GM15510 (cell line): ENCODE results near the gene OR6Y1.

Source experiments
- POLR2A ChIP-seq: IDR thresholded peaks from 3 replicates; pipeline ENCODE4 v1.6.1; 2011; ENCODE audit warnings: borderline replicate concordance; ENCODE audit not compliant: insufficient read length; ENCODE audit errors: extremely low read depth

Gene OR6Y1

DNA sequence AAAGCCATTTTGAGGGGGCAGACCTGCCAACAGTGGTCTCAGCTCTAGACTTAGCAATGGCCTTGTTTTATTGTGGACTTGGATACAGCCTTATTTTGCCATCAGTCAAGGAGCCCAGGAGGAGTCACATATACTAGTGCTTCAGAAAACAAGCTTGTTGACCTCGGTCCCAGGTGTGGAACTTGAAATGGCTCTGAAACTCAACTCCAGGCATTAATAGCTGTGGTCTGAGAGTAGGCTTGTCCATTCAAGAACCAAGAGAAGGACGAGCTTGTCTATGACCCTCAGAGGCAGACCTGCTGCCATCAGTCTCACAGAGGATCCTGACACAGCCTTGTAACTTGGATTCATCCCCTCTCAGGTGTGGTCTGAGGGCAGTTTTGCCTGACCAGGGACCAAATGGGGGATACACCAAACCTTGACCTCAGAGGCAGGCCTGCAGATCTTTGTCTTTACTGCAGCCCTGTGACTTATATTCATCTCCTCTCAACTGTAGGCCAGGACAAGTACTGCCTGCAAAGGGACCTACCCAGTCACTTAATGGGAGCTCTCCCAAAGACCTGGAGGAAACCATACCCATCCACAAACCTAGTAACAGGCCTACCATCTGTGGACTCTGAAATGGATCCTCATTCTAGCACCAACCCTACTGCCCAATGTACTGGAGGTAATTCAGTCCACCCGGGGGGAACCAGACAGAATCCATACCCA lies 33.1 kb downstream of the OR6Y1 start:
- TF ChIP-seq POLR2A = no peak

DNA sequence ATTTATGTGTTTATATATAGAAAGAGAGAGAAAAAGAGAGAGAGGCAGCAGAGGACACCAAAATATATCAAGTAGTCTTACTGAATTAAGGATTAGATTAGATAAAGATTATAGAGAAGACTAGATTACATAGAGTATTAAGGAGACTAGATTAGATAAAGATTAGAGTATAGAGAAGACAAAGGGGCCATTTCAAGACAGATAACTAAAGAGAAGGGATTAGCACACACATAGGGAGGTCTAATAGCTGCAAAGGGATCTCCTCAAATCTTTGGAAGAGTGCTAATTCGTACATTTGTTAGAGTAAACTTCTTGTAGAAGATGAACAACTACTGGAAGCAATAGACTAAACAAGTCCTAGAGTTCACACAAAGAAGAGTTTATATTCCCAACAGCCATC lies 34.2 kb downstream of the OR6Y1 start:
- no peak for TF ChIP-seq POLR2A

DNA sequence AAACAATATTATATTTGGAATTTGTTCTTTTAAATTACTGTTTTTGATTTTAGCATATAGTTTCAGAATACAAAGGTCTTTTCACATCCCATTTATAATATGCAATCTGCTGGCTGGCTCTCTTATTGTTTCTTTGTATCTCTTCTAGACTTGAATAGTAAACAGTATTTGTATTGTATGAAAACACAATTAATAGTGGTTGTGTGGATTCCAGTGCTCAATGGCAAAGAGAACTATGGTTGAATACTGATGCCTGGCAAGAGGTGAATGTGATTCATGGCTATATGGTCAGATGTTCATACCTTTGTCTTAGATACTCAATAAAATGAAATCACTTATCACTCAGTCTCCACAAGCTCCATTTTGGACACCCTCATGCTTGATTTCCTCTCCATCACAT lies 37.2 kb downstream of the OR6Y1 start:
- TF ChIP-seq POLR2A = no peak

DNA sequence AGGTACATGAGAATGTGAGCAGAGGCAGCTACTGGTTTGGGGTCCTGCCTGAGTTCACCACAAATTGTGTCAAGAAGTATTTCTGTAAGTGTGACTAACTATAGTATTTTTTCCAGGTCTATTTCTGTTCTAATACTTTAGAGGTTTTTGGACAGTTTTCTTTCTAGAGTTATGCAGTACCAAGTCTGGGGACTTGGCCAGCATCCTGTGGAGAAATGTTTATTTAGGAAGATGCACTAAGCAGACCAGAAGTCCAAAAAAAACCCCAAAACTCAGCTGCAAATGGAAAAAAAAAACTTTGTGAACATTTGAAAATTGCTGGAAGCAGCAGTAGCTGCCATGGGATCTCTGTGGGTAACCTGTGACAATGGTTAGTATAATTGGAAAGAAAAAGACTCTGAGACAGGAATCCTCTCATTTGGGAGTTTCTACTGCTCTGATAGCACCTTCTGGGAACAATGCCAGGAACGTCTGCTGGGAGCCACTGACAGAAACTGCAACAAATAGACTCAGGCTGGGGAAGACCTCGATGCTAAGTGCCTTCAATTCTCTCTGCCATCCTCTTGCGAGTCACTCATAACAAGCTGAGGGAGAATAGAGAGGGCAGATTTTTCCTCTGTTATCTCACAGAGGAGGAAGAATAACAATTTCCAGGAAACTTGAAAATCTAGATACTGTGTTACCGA lies 44.6 kb downstream of the OR6Y1 start:
- TF ChIP-seq POLR2A = no peak

DNA sequence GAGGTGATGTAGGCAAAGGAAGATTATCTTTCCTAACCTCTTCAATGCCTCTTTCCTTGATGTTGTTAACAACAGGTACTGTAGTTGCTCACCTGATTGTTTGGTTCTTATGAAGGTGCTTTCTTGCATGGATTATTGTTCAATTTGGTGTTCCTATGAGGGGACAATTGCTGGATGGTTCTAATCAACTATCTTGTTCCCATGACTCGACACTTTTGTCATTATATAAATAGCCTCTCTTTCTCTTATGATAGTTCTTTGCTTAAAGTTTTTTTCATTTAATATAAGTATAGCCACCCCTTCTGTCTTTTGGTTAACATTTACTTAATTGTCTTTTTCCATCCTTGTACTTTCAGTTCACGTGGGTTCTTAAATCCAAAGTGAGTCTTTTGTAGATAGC lies 46.7 kb downstream of the OR6Y1 start:
- TF ChIP-seq POLR2A = no peak

DNA sequence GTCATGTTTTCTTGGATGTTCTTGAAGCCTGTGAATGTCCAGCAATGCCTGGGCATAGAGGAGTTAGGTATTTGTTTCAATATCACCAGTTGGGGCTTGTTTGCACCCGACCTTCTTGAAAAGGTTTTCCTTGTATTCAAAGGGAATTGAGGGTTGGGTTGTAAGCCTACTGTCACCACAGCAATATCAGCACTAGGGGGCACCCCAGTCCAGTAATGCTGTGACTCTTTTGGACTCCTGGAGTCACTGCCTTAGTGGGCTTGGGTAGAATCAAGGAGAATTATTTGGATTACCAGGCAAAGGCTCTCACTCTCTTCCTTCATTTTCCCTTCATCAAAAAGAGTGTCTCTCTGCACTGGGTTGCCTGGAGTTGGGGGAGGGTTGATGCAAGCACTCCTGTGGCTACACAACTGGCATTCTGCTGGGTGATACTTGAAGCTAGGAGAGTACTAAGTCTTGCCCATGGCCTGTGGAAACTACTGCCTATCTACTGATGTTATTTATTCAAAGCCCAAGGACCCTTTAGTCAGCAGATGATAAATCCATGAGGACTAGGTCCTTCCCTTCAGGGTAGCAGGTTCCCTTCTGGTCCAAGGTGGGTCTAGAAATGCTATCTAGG lies 47.7 kb downstream of the OR6Y1 start:
- no peak for TF ChIP-seq POLR2A

DNA sequence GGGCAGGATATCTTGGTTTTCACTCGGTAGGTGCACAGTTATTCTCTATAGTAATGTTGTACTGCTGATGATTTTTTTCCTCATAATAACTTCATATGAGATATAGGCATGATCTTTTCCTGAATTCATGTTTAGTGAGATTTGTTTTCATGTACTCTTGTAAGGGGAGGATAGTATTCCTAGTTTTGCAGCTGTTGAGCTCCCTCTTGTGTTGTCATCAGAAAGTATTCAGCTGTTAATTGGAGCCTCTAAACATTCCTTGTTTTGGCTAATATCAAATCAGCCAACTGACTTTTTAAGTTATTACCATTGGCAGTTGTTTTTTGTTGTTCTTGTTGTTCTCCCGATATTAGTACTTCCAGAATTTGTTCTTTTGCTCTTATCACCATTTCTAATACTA lies 57.8 kb downstream of the OR6Y1 start:
- TF ChIP-seq POLR2A = no peak

DNA sequence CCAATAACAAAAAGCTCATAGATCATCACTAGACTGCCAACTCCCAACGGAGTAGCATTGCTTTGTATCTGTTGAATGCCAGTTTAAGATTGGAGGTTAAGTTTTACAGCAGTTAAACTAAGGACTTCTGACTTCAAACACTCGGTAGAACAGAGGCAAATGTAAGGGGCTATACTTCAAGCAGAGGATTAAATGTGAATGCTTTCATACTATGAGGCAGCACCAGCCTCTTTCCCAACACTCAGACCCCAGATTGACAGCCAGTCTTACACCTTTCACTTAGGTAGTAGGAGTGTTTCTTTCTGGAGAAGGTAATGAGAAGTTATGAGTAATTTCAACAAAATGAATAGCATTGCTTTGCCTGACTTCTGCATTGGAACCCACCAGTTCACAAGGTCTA lies 59.4 kb downstream of the OR6Y1 start:
- no peak for TF ChIP-seq POLR2A
